Mammary epithelial cell (primary cell): ENCODE measurements around the gene EXOC8.

Source experiments
- CTCF ChIP-seq, 2 donors: IDR thresholded peaks in 1 of 2; conservative IDR thresholded peaks in 1 of 2; 2 replicates each; pipeline ENCODE4 v1.5.1; 2011 to 2012; ENCODE audit warnings: inconsistent platforms in 2 of 2, low read length in 2 of 2, mild to moderate bottlenecking in 2 of 2, control low read depth in 1 of 2, low read depth in 1 of 2; ENCODE audit not compliant: insufficient read depth in 1 of 2; ENCODE audit errors: extremely low read depth in 1 of 2
- EZH2 ChIP-seq: IDR thresholded peaks from 2 replicates; pipeline ENCODE4 v1.6.1; 2012; ENCODE audit warnings: low read length, inconsistent platforms, borderline replicate concordance

- no peak for TF ChIP-seq CTCF (conservative IDR thresholded peaks at IDR 0.05 in 1 of 2, IDR thresholded peaks at IDR 0.05 in 1 of 2; ENCODE audit: extremely low read depth in 1 of 2, insufficient read depth in 1 of 2, low read depth in 1 of 2, low read length in 2 of 2)
- TF ChIP-seq EZH2, result no peak
Observed at GRCh38 chr1:231363624-231364023, 26.0 kb upstream of the EXOC8 start.
